Loucy (cell line): ENCODE results near the gene HYCC1.

Source experiments
- H2AFZ ChIP-seq: fragments of 200-600 bp; sonication (generic); 2 replicates; pipeline ENCODE4 v1.6.0; 2016; ENCODE audit warnings: antibody characterized with exemption, mild to moderate bottlenecking, low read length, moderate library complexity
- H3F3A ChIP-seq: fragments of 200-600 bp; 2 replicates; pipeline ENCODE4 v1.6.0; 2016; ENCODE audit warnings: antibody characterized with exemption, low read depth, mild to moderate bottlenecking
- H3K27me3 ChIP-seq: fragments of 200-600 bp; sonication (generic); 2 replicates; pipeline ENCODE4 v1.6.1; 2014; ENCODE audit warnings: low read length, mild to moderate bottlenecking; ENCODE audit not compliant: insufficient read depth, poor library complexity, severe bottlenecking
- H3K36me3 ChIP-seq: fragments of 200-600 bp; sonication (generic); 2 replicates; pipeline ENCODE4 v1.6.1; 2016; ENCODE audit warnings: low read length; ENCODE audit not compliant: insufficient read depth
- H3K4me1 ChIP-seq: fragments of 200-600 bp; sonication (generic); 2 replicates; pipeline ENCODE4 v1.5.1; 2014; ENCODE audit warnings: low read length, mild to moderate bottlenecking; ENCODE audit not compliant: insufficient read depth, poor library complexity, severe bottlenecking
- H3K4me2 ChIP-seq: fragments of 200-600 bp; sonication (generic); 2 replicates; pipeline ENCODE4 v1.6.0; 2014; ENCODE audit warnings: antibody characterized with exemption, low read length, low read depth, mild to moderate bottlenecking; ENCODE audit not compliant: poor library complexity, severe bottlenecking
- H3K4me3 ChIP-seq: fragments of 200-600 bp; sonication (generic); 2 replicates; pipeline ENCODE4 v1.5.1; 2014; ENCODE audit warnings: low read length, mild to moderate bottlenecking, mixed read lengths; ENCODE audit not compliant: poor library complexity, severe bottlenecking
- H3K79me2 ChIP-seq: fragments of 200-600 bp; sonication (generic); 2 replicates; pipeline ENCODE4 v1.6.1; 2014; ENCODE audit warnings: low read length; ENCODE audit not compliant: insufficient read depth
- H3K9ac ChIP-seq: fragments of 200-600 bp; sonication (generic); 2 replicates; pipeline ENCODE4 v1.6.0; 2014; ENCODE audit warnings: mild to moderate bottlenecking, low read depth, low read length, moderate library complexity; ENCODE audit not compliant: poor library complexity, severe bottlenecking
- H3K9me2 ChIP-seq: fragments of 200-600 bp; sonication (generic); replicated peaks from 2 replicates; pipeline ENCODE4 v1.6.1; 2016; ENCODE audit warnings: low read depth, low read length, mixed read lengths
- H3K9me3 ChIP-seq: fragments of 200-600 bp; sonication (generic); 2 replicates; pipeline ENCODE4 v1.6.1; 2014; ENCODE audit warnings: mild to moderate bottlenecking, antibody characterized with exemption, low read length, low read depth; ENCODE audit not compliant: insufficient read depth
- H4K20me1 ChIP-seq: fragments of 200-600 bp; sonication (generic); 2 replicates; pipeline ENCODE4 v1.6.0; 2014; ENCODE audit warnings: antibody characterized with exemption, low read length, mild to moderate bottlenecking; ENCODE audit not compliant: insufficient read depth, poor library complexity, severe bottlenecking
- EZH2phosphoT487 ChIP-seq: fragments of 200-600 bp; IDR thresholded peaks from 2 replicates; pipeline ENCODE4 v1.6.1; 2018; ENCODE audit warnings: antibody characterized with exemption, mild to moderate bottlenecking, moderate library complexity, borderline replicate concordance
- TF ChIP-seq, protein P1 (sequence below): fragments of 200-600 bp; sonication (generic); conservative IDR thresholded peaks from 2 replicates; pipeline ENCODE4 v1.5.1; 2014; ENCODE audit warnings: mild to moderate bottlenecking, antibody characterized with exemption, low read length

Gene HYCC1

GRCh38 chr7:23022851-23023250, 8.9 kb upstream of the HYCC1 start:
- Histone ChIP-seq H3K36me3 (no peaks in the 10 kb centered on the region), H3K4me1 (peaks cover 1% of the 10 kb centered on the region), H2AFZ (no peak overlapping the region), H3F3A (no peaks in the 10 kb centered on the region), H3K9me3 (no peaks in the 10 kb centered on the region), H3K4me3 (no peak overlapping the region), H3K4me2 (no peak overlapping the region), H4K20me1 (no peaks in the 10 kb centered on the region), H3K79me2 (no peaks in the 10 kb centered on the region), H3K9ac (no peak overlapping the region), H3K27me3 (peaks cover 4% of the 10 kb centered on the region), H3K9me2 (no peaks in the 10 kb centered on the region)
- TF ChIP-seq, protein P1, sequence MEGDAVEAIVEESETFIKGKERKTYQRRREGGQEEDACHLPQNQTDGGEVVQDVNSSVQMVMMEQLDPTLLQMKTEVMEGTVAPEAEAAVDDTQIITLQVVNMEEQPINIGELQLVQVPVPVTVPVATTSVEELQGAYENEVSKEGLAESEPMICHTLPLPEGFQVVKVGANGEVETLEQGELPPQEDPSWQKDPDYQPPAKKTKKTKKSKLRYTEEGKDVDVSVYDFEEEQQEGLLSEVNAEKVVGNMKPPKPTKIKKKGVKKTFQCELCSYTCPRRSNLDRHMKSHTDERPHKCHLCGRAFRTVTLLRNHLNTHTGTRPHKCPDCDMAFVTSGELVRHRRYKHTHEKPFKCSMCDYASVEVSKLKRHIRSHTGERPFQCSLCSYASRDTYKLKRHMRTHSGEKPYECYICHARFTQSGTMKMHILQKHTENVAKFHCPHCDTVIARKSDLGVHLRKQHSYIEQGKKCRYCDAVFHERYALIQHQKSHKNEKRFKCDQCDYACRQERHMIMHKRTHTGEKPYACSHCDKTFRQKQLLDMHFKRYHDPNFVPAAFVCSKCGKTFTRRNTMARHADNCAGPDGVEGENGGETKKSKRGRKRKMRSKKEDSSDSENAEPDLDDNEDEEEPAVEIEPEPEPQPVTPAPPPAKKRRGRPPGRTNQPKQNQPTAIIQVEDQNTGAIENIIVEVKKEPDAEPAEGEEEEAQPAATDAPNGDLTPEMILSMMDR: no peak
- TF ChIP-seq EZH2phosphoT487: no peak

- H3K9ac ChIP-seq: no peak overlapping the region
- peaks cover 7% of the 10 kb centered on the region for H3K4me1 ChIP-seq
- H3K9me3 ChIP-seq: no peaks in the 10 kb centered on the region
- H4K20me1 ChIP-seq: no peaks in the 10 kb centered on the region
- no peak overlapping the region for H3K4me3 ChIP-seq
- H3K27me3 ChIP-seq: peaks cover 4% of the 10 kb centered on the region
- no peak overlapping the region for H3K4me2 ChIP-seq
- no peak overlapping the region for H2AFZ ChIP-seq
- no peaks in the 10 kb centered on the region for H3K9me2 ChIP-seq
- no peaks in the 10 kb centered on the region for H3K36me3 ChIP-seq
- TF ChIP-seq, protein P1: no peak
- TF ChIP-seq EZH2phosphoT487: no peak
- H3K79me2 ChIP-seq: no peaks in the 10 kb centered on the region
- H3F3A ChIP-seq: no peaks in the 10 kb centered on the region
Observed at GRCh38 chr7:23022258-23022769, 8.4 kb upstream of the HYCC1 start.

DNA sequence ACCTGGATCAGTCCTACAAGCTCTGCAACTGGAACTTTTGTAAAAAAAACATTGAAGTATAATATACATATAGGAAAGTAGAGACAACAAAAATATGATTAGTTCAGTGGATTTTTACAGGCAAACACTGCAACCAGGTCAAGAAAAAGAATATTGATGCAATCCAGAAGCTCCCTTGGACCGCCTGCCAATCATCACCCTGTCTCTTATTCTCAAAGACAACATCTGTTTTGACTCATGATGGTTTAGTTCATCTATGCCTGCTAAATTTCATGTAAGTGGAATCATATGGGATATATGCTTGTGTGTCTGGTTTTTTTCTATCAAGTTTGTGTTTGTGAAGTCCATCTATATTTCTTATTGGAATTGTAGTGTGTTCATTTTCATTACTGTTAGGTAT, 7.7 kb upstream of the HYCC1 start:
- Histone ChIP-seq H3K9ac (no peak overlapping the region), H3K9me2 (no peaks in the 10 kb centered on the region), H4K20me1 (no peaks in the 10 kb centered on the region), H3K36me3 (no peaks in the 10 kb centered on the region), H3K79me2 (no peaks in the 10 kb centered on the region), H3K4me1 (peaks cover 14% of the 10 kb centered on the region), H3K27me3 (peaks cover 4% of the 10 kb centered on the region), H2AFZ (no peak overlapping the region), H3F3A (0 out of 2 replicates have a peak, but pooled peaks cover 3% of the 10 kb centered on the region), H3K4me2 (no peak overlapping the region), H3K4me3 (no peak overlapping the region), H3K9me3 (no peaks in the 10 kb centered on the region)
- no peak for TF ChIP-seq EZH2phosphoT487
- TF ChIP-seq, protein P1: no peak
